Neural cell (in vitro differentiated cells): ENCODE results near the gene COL27A1. TPM values are rescaled to one million over a fixed set of nuclear protein-coding genes. Genes with fewer than 3 reads are reported as not detected.

Source experiments
- H2AFZ ChIP-seq: fragments of 200-600, 300-800 bp; sonication (generic), shearing (Covaris generic); 2 replicates; pipeline ENCODE4 v1.6.0; 2014; ENCODE audit warnings: low read depth, mild to moderate bottlenecking, antibody characterized with exemption, low read length, moderate library complexity
- H3F3A ChIP-seq: fragments of 200-600 bp; shearing (Covaris generic); 2 replicates; pipeline ENCODE4 v1.6.1; 2016; ENCODE audit warnings: mild to moderate bottlenecking, moderate library complexity, mixed read lengths, antibody characterized with exemption, low read length; ENCODE audit not compliant: insufficient read depth, poor library complexity, severe bottlenecking
- H3K27ac ChIP-seq: fragments of 200-600, 300-800 bp; sonication (generic), shearing (Covaris generic); 2 replicates; pipeline ENCODE4 v1.5.1; 2014; ENCODE audit warnings: mild to moderate bottlenecking, low read length, moderate library complexity
- H3K27me3 ChIP-seq: fragments of 300-800, 200-600 bp; sonication (generic), shearing (Covaris generic); 2 replicates; pipeline ENCODE4 v1.6.0; 2014; ENCODE audit warnings: mild to moderate bottlenecking, low read depth, low read length, moderate library complexity; ENCODE audit not compliant: insufficient read depth
- H3K36me3 ChIP-seq: fragments of 300-800, 200-600 bp; sonication (generic), shearing (Covaris generic); 2 replicates; pipeline ENCODE4 v1.5.1; 2014; ENCODE audit warnings: mild to moderate bottlenecking, antibody characterized with exemption, low read length, moderate library complexity; ENCODE audit not compliant: insufficient read depth
- H3K4me2 ChIP-seq: fragments of 300-800, 200-600 bp; sonication (generic), shearing (Covaris generic); 2 replicates; pipeline ENCODE4 v1.6.0; 2014; ENCODE audit warnings: mild to moderate bottlenecking, low read length
- H3K4me3 ChIP-seq: fragments of 300-800, 200-600 bp; sonication (generic), shearing (Covaris generic); 2 replicates; pipeline ENCODE4 v1.5.1; 2014; ENCODE audit warnings: mild to moderate bottlenecking, low read length, moderate library complexity
- H3K79me2 ChIP-seq: fragments of 200-600 bp; shearing (Covaris generic); replicated peaks from 2 replicates; pipeline ENCODE4 v1.6.0; 2014; ENCODE audit warnings: mild to moderate bottlenecking, low read length, moderate library complexity; ENCODE audit not compliant: insufficient read depth
- H3K9ac ChIP-seq: fragments of 300-800, 200-600 bp; sonication (generic), shearing (Covaris generic); 2 replicates; pipeline ENCODE4 v1.6.1; 2016; ENCODE audit warnings: mild to moderate bottlenecking, low read length, mixed read lengths
- H3K9me2 ChIP-seq: fragments of 200-600 bp; shearing (Covaris generic); 2 replicates; pipeline ENCODE4 v1.6.1; 2016; ENCODE audit warnings: mild to moderate bottlenecking, low read length, mixed read lengths; ENCODE audit not compliant: insufficient read depth
- H3K9me3 ChIP-seq: fragments of 200-600, 300-800 bp; sonication (generic), shearing (Covaris generic); 2 replicates; pipeline ENCODE4 v1.6.1; 2016; ENCODE audit warnings: mild to moderate bottlenecking, mixed run types, low read length, moderate library complexity, mixed read lengths
- H4K20me1 ChIP-seq: fragments of 200-600 bp; shearing (Covaris generic); 2 replicates; pipeline ENCODE4 v1.6.1; 2016; ENCODE audit warnings: mild to moderate bottlenecking, mixed run types; ENCODE audit not compliant: insufficient read depth
- CTCF ChIP-seq: fragments of 450-650 bp; IDR thresholded peaks from 2 replicates; pipeline ENCODE4 v1.5.1; 2014; ENCODE audit warnings: antibody characterized with exemption, mild to moderate bottlenecking, moderate library complexity; ENCODE audit not compliant: poor library complexity, severe bottlenecking
- EP300 ChIP-seq: fragments of 450-650 bp; conservative IDR thresholded peaks from 2 replicates; pipeline ENCODE4 v1.6.1; 2014; ENCODE audit warnings: antibody characterized with exemption, mild to moderate bottlenecking, moderate library complexity; ENCODE audit not compliant: poor library complexity, severe bottlenecking
- EZH2 ChIP-seq: fragments of 200-600, 300-800 bp; shearing (Covaris generic), sonication (generic); IDR thresholded peaks from 2 replicates; pipeline ENCODE4 v1.6.1; 2014; ENCODE audit warnings: antibody characterized with exemption, low read length, borderline replicate concordance, mild to moderate bottlenecking; ENCODE audit not compliant: insufficient read depth, poor library complexity, severe bottlenecking
- MXI1 ChIP-seq: fragments of 450-650 bp; conservative IDR thresholded peaks from 2 replicates; pipeline ENCODE4 v1.6.1; 2014; ENCODE audit warnings: antibody characterized with exemption, mild to moderate bottlenecking; ENCODE audit not compliant: poor library complexity, severe bottlenecking
- POLR2AphosphoS5 ChIP-seq: IDR thresholded peaks from 2 replicates; pipeline ENCODE4 v1.6.1; 2012
- RAD21 ChIP-seq: fragments of 450-650 bp; conservative IDR thresholded peaks from 2 replicates; pipeline ENCODE4 v1.6.1; 2014; ENCODE audit warnings: antibody characterized with exemption, mild to moderate bottlenecking, moderate library complexity
- REST ChIP-seq: IDR thresholded peaks from 2 replicates; pipeline ENCODE4 v1.6.1; 2012; ENCODE audit warnings: borderline replicate concordance
- SMC3 ChIP-seq: fragments of 450-650 bp; conservative IDR thresholded peaks from 2 replicates; pipeline ENCODE4 v1.6.1; 2014; ENCODE audit warnings: antibody characterized with exemption, mild to moderate bottlenecking, moderate library complexity; ENCODE audit not compliant: poor library complexity
- TAF1 ChIP-seq: IDR thresholded peaks from 2 replicates; pipeline ENCODE4 v1.6.1; 2012; ENCODE audit warnings: low read depth
- polyA plus RNA-seq: library from polyadenylated mRNA; depleted of rRNA; stranded (reverse); fragments of >200 nt; gene quantifications from 2 replicates; pipeline ENCODE4 v1.2.3, GENCODE V29; 2014

Gene COL27A1
- polyA plus RNA-seq, 1 donor from 2014 or later, result 0.25 TPM

- Histone ChIP-seq H3K27ac (no peak overlapping the region), H3K9me3 (no peaks in the 10 kb centered on the region), H3K9ac (no peak overlapping the region), H3F3A (no peaks in the 10 kb centered on the region), H3K9me2 (no peaks in the 10 kb centered on the region), H4K20me1 (no peaks in the 10 kb centered on the region), H3K4me3 (no peak overlapping the region), H3K36me3 (no peaks in the 10 kb centered on the region), H3K27me3 (no peaks in the 10 kb centered on the region), H3K79me2 (no peaks in the 10 kb centered on the region), H3K4me2 (no peak overlapping the region), H2AFZ (no peak overlapping the region)
- TF ChIP-seq TAF1, result no peak
- TF ChIP-seq EZH2, result no peak
- no peak for TF ChIP-seq REST
- TF ChIP-seq CTCF, result no peak
- TF ChIP-seq EP300, result no peak
- no peak for TF ChIP-seq POLR2AphosphoS5
- no peak for TF ChIP-seq SMC3
- TF ChIP-seq MXI1, result no peak
- no peak for TF ChIP-seq RAD21
Observed at GRCh38 chr9:114285166-114285867, 130.0 kb downstream of the COL27A1 start.

GRCh38 chr9:114286146-114286679 lies 130.9 kb downstream of the COL27A1 start:
- no peak overlapping the region for H2AFZ ChIP-seq

More at GRCh38 chr9:114286146-114286679, 130.9 kb downstream of the COL27A1 start:
- Histone ChIP-seq H3K9me3 (no peaks in the 10 kb centered on the region), H3K27me3 (no peaks in the 10 kb centered on the region), H3K9me2 (no peaks in the 10 kb centered on the region), H3K79me2 (no peaks in the 10 kb centered on the region), H3K36me3 (no peaks in the 10 kb centered on the region), H3F3A (no peaks in the 10 kb centered on the region), H3K27ac (no peak overlapping the region), H4K20me1 (no peaks in the 10 kb centered on the region), H3K9ac (no peak overlapping the region), H3K4me3 (no peak overlapping the region), H3K4me2 (no peak overlapping the region)
- TF ChIP-seq CTCF (no peak), EZH2 (no peak), TAF1 (no peak), SMC3 (no peak), EP300 (no peak), RAD21 (no peak), POLR2AphosphoS5 (no peak), REST (no peak), MXI1 (no peak)
